Keratinocyte (primary cell): ENCODE results near the gene MZT2A. TPM values are rescaled to one million over a fixed set of nuclear protein-coding genes. Genes with fewer than 3 reads are reported as not detected.

Source experiments
- polyA plus RNA-seq, 5 experiments: library from polyadenylated mRNA; depleted of rRNA in 3 of 5; stranded (reverse) in 3 of 5; stranded (forward) in 1 of 5; unstranded in 1 of 5; fragments of >200 nt; gene quantifications; 1 replicate in 1 of 5; 2 replicates in 3 of 5; 3 replicates in 1 of 5; pipeline versions ENCODE4 v1.2.1 to v1.2.3, GENCODE V29; 2011 to 2012; ENCODE audit warnings: missing spikeins in 2 of 5, low read depth in 1 of 5, low replicate concordance in 1 of 5

Gene MZT2A
- polyA plus RNA-seq, 1 donor (not counting 4 experiments of a cell fraction or from before 2014, with no cell fraction given): 82.7 TPM

Other genes starting within 250 kb of the MZT2A start
- gene RAB6D, start 128.2 kb downstream of the MZT2A start, polyA plus RNA-seq: 0.04 to 0.06 TPM (median 0.05 TPM) in 3 replicates
- not detected in 3 replicates for gene TUBA3D, start 16.3 kb downstream of the MZT2A start, polyA plus RNA-seq
- gene CCDC74A, start 35.5 kb upstream of the MZT2A start, polyA plus RNA-seq: 3.7 to 5.1 TPM (median 4.3 TPM) in 3 replicates